Endometrial microvascular endothelial cells (primary cell): ENCODE data around the gene ABHD11. TPM values are rescaled to one million over a fixed set of nuclear protein-coding genes. Genes with fewer than 3 reads are reported as not detected.
"Not testable (repeated sequence)": the region's sequence is repeated elsewhere in the genome, so short reads cannot be mapped to it uniquely, and the experiment has no call there.

Experiments used
- in situ Hi-C: cut with HindIII; loops from 2 replicates; pipeline ENCODE4 v1.10.0; 2017; ENCODE audit warnings: low sequenced_read_pairs, low pct_unique_long_range_greater_than_20kb; ENCODE audit errors: inconsistent ontology term
- total RNA-seq: library from RNA; depleted of rRNA; stranded (reverse); fragments of >200 nt; gene quantifications from one replicate; pipeline ENCODE4 v1.2.3, GENCODE V29; 2015; ENCODE audit errors: inconsistent ontology term

Gene ABHD11
- total RNA-seq, 1 donor from 2014 or later: 23.7 TPM

- in situ Hi-C loops: no loop called here
Observed at GRCh38 chr7:73723813-73724212, 14.8 kb downstream of the ABHD11 start.

GRCh38 chr7:73722785-73723184 lies 15.8 kb downstream of the ABHD11 start:
- in situ Hi-C loops: no loop called here

GRCh38 chr7:73722182-73722581 lies 16.4 kb downstream of the ABHD11 start:
- in situ Hi-C loops: not testable (repeated sequence)

- in situ Hi-C loops: no loop called here
Observed at GRCh38 chr7:73721377-73721817, 17.2 kb downstream of the ABHD11 start.

- in situ Hi-C loops: not testable (repeated sequence)
Observed at GRCh38 chr7:73720443-73720842, 18.2 kb downstream of the ABHD11 start.

GRCh38 chr7:73719806-73720169 lies 18.8 kb downstream of the ABHD11 start:
- in situ Hi-C loops: no loop called here

GRCh38 chr7:73718905-73719805 lies 19.4 kb downstream of the ABHD11 start, which contains the start of gene STX1A:
TSS of gene STX1A (minus strand) at chr7:73719669. CDS start at chr7:73719631, 38 bp downstream.
- in situ Hi-C loops: no loop called here

- in situ Hi-C loops: no loop called here
Observed at GRCh38 chr7:73718438-73718881, 20.1 kb downstream of the ABHD11 start.

- in situ Hi-C loops: no loop called here
Observed at GRCh38 chr7:73717991-73718405, 20.6 kb downstream of the ABHD11 start.

GRCh38 chr7:73717025-73717807 lies 21.4 kb downstream of the ABHD11 start:
- in situ Hi-C loops: no loop called here

GRCh38 chr7:73716318-73716890 lies 22.2 kb downstream of the ABHD11 start:
- in situ Hi-C loops: no loop called here

GRCh38 chr7:73715648-73716317 lies 22.8 kb downstream of the ABHD11 start:
- in situ Hi-C loops: no loop called here

- in situ Hi-C loops: not testable (repeated sequence)
Observed at GRCh38 chr7:73713319-73713718, 25.3 kb downstream of the ABHD11 start.

- in situ Hi-C loops: no loop called here
Observed at GRCh38 chr7:73712773-73713172, 25.8 kb downstream of the ABHD11 start.

GRCh38 chr7:73708961-73709549 lies 29.5 kb downstream of the ABHD11 start:
- in situ Hi-C loops: no loop called here

- in situ Hi-C loops: no loop called here
Observed at GRCh38 chr7:73707045-73707631, 31.5 kb downstream of the ABHD11 start.

GRCh38 chr7:73706126-73707044 lies 32.2 kb downstream of the ABHD11 start:
- in situ Hi-C loops: no loop called here
